ENCODE results near the gene ST6GALNAC6.

DNA sequence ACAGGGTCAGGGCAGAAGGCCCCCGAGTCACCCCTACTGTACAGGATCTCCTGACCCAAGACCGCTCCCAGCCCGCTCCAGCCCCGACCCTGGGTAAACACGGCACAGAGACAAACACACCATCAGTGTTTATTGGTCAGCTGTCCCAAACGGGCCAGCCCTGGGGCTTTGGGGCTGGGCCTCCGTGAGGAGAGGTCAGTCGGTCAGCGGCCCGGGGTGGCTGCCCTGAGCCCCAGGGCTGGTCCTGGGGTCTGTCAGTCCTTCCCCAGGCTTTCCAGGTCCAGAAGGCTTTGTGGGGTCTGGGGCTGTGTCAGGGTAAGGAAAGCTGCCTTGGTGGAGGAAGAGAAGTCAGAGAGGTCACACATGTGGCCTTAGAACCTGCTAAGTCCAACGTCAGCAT lies 35.6 kb upstream of the ST6GALNAC6 start:
- TF ChIP-seq, protein P1, sequence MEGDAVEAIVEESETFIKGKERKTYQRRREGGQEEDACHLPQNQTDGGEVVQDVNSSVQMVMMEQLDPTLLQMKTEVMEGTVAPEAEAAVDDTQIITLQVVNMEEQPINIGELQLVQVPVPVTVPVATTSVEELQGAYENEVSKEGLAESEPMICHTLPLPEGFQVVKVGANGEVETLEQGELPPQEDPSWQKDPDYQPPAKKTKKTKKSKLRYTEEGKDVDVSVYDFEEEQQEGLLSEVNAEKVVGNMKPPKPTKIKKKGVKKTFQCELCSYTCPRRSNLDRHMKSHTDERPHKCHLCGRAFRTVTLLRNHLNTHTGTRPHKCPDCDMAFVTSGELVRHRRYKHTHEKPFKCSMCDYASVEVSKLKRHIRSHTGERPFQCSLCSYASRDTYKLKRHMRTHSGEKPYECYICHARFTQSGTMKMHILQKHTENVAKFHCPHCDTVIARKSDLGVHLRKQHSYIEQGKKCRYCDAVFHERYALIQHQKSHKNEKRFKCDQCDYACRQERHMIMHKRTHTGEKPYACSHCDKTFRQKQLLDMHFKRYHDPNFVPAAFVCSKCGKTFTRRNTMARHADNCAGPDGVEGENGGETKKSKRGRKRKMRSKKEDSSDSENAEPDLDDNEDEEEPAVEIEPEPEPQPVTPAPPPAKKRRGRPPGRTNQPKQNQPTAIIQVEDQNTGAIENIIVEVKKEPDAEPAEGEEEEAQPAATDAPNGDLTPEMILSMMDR (IDR thresholded peaks at IDR 0.05): no peak
- no peak for TF ChIP-seq POLR2A (IDR thresholded peaks at IDR 0.05)
